Measurements from ENCODE around the gene NUFIP1.

DNA sequence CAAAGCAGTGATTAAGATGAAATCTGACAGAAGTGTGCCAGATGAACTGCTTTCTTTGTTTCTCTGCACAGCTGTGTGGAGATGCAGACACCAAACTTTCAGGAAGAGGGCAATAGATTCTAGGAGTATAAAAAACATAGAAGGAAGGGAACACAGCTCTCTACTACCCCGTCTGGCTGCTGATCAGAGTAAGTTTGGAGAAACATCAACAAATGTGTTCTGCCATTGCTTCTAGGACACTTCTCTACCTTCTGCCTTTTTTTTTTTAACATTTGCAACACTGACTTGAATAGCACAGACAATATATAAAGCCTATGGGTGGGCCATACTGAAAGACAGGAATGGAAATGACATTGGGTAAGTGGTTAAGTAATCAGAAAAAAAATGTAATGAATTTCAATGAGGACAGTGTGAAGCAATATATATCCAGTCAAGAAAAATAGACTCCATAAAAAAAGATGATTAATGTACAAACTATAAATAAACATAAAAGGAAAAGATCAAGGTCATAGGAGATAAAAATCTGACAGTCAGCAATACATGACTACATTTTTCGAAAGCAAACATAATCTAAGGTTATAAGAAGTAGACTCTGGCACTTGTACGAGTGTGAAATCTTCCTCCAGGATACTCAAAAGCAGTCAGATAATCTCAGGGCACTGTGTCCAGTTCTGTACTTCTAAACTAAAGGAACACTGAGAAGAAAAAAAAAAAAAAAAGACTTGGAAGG is 21.4 kb downstream of the NUFIP1 start:
- TF ChIP-seq POLR2A (IDR thresholded peaks at IDR 0.05; ENCODE audit: low read length) (no peak), GATA1 (IDR thresholded peaks at IDR 0.05; ENCODE audit: low read depth, low read length) (no peak)
